Prostate gland (tissue), 2 donors: ENCODE measurements around the gene GATC.

ENCODE experiments used
- CTCF ChIP-seq, 4 experiments: fragments of 200-600 bp in 2 of 4; fragments of 450-650 bp in 2 of 4; sonication (generic) in 2 of 4; IDR thresholded peaks; 1 replicate in 3 of 4; 2 replicates in 1 of 4; pipeline ENCODE4 v1.5.1; 2016 to 2019; ENCODE audit warnings: antibody characterized with exemption in 4 of 4, mild to moderate bottlenecking in 2 of 4, moderate library complexity in 2 of 4
- POLR2A ChIP-seq: fragments of 450-650 bp; IDR thresholded peaks from one replicate; pipeline ENCODE4 v1.6.1; 2016; ENCODE audit warnings: antibody characterized with exemption, mild to moderate bottlenecking
- POLR2AphosphoS5 ChIP-seq: sonication (generic); formaldehyde crosslinking; IDR thresholded peaks from one replicate; pipeline ENCODE4 v1.6.1; 2017; ENCODE audit warnings: antibody characterized with exemption

- TF ChIP-seq CTCF (IDR thresholded peaks at IDR 0.05) (no peak), POLR2AphosphoS5 (no peak), POLR2A (no peak)
Observed at GRCh38 chr12:120453060-120453750, 7.0 kb downstream of the GATC start.
